HCEC 1CT (cell line): ENCODE results near the gene IQCH.
A peak's percentile ranks its signal among the peaks of the same experiment; 100 is the strongest.
"Not testable (repeated sequence)": the region's sequence is repeated elsewhere in the genome, so short reads cannot be mapped to it uniquely, and the experiment has no call there.

ENCODE experiments used
- DNase-seq: peaks from one replicate; pipeline ENCODE4 v3.0.0-alpha.2; 2017

IQCH gene

DNA sequence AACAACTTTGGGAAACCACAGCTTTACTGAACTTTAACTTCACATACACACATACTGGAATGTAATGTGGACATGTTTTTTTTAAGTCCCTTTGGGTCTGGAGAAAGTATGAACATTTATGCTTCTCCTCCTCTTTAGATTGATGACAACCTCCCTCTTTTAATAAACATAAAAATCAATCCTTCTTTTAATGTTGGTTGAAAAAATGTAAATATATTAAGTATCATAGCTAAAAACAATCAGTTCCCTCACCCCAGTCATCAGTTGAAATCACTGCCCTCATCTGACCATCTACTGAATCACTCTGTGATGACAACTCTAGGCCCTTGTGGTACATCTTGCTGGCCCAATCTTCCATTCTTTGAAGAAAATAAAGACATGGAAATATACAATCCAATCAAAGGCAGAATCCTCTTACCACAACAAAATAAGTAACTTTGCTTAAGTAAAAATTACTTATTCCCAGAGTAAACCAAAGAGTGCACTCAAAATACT, 6.5 kb upstream of the IQCH start:
- peak; percentile 41 for DNase-seq

DNA sequence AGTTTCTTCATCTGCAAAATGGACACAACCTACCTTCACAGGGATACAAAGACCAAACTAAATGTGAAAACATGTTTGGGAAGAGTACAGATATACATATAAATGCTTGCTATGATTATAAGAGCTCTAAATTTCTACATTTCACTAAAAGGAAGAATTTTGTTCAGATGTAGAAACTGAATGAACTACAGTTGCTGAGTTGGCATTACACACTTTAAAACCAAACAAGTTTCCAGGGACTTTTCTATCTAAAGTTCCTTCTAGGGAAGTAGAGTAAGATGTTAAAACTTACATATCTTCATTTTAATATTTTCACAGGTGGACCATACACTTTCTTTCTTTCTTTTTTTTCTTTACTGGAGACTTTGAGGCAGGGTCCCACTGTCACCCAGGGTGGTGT, 4.8 kb upstream of the IQCH start:
- no peak for DNase-seq

DNA sequence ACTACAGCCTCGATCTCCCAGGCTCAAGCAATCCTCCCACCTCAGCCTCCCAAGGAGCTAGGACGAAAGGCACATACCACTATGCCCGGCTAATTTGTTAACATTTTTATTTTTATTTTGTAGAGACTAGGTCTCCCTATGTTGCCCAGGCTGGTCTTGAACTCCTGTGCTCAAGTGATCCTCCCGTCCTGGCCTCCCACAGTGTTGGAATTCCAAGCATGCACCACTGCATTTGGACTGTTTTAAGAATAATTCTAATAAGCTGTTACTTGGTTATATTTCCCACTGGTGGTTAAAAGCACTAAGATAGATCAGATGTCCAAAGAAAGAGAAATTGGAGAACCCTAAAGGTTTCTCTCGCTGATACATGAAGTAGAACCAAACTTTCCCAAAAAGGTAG, 3.3 kb upstream of the IQCH start:
- DNase-seq, result no peak

DNA sequence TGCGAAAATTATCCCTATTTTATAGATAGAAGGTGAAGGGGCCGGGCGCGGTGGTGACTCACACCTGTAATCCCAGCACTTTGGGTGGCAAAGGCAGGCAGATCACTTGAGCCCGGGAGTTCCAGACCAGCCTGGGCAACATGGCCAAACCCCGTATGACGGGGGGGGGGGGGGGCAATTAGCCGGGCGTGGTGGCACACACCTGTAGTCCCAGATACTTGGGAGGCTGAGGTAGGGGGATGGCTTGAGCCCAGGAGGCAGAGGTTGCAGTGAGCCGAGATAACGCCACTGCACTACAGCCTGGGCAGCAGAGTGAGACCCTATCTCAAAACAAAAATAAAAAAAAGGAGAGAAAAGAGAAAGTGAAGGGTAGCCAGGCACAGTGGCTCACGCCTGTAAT, 1.5 kb upstream of the IQCH start:
- no peak for DNase-seq

DNA sequence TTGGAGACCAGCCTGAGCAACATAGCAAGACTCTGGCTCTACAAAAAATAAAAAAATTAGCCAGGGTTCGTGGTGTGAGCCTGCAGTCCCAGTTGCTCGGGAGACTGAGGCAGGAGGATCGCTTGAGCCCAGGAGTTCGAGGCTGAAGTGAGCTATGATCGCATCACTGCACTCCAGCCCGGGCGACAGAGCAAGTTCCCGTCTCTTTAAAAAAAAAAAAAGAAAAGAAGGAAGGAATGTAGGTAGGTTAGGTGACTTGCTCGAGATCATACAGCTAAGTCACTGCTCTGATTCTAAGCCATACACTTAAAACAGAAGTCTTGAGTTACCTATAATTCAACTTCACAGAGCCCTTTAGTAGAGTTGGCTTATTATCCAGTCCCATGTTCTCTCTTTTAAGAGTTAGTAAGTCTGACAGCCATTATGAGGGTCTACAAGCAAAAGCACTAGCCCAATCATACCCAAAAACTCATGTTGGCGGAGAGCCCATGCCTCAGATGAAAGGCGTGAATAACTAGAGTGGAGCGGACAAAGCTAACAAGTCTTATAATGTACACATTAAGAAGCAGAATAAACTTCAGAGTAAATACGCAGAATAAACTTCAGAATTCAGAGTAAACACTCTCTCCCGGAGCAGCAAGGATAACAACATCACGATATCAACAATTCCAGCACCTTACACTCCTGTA, 893 bp upstream of the IQCH start:
- peak; percentile 8 for DNase-seq

DNA sequence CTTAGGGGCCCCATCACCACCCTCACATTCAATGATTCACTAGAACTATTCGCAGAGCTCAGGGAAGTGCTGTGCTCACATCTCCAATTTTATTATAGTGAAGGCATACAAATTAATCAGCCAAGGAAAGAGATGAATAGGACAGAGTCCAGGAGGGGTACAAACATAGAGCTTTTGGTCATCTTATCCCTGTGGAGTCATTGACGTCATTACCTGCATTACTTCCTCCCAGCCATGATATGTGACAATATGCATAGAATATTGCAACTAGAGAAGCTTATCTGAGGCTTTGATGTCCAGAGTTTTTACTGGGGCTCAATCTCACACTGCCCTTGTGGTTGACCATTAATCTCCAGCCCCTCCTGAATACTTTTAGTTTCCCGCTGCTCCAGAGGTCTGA, 1.5 kb downstream of the IQCH start:
- DNase-seq, result no peak

DNA sequence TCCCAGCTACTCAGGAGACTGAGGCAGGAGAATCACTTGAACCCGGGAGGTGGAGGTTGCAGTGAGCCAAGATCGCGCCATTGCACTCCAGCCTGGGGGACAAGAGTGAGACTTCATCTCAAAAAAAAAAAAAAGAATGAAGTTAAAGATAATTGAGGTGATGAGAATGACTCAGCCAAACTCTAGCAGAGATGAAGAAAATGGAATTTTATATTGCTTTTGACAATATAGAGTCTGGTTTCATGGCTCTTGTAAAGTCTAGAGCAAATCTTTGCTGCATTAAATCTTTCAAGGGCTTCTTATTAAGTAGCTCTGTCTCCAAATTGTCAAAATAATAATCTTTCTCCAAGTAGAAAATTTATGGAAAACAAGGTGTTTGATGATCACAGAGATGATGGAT, 3.8 kb downstream of the IQCH start:
- not testable (repeated sequence) for DNase-seq

DNA sequence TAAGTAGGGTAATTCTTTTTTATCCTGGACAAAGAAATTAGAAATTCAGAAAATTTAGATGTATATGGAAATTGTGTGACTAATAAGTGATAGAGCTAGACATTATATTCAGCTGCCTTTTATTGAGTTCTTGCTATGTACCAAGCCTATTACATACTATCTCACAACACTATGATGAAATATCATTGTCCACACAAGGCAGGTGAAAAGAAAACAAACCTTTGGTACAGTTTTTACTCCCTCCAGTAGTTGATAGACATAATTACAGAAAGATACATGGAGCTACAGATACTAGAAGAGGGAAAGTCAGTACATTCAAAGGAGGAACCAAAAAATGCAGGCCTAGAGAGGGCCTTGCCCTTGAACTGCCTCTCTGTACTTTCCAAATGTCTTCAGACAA, 4.8 kb downstream of the IQCH start:
- DNase-seq, result no peak

DNA sequence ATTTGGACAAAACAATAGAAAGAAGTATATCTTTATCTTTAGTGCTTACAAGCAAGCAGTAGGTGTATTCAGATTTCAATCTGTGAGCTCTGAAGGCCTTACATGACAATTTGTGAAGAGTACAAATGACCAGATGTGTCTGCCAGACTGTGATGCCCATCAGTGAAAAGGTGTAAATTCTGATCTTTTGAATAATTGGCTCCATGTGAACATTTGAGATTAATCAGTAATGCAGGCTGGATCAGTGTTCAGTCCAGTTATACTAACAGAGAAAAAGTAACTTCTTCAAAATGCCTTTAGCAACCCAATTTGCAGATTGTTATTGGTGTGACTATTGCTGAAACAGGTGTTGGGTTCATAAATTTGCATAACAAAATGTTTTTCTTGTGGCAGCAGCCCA, 5.2 kb downstream of the IQCH start:
- no peak for DNase-seq

DNA sequence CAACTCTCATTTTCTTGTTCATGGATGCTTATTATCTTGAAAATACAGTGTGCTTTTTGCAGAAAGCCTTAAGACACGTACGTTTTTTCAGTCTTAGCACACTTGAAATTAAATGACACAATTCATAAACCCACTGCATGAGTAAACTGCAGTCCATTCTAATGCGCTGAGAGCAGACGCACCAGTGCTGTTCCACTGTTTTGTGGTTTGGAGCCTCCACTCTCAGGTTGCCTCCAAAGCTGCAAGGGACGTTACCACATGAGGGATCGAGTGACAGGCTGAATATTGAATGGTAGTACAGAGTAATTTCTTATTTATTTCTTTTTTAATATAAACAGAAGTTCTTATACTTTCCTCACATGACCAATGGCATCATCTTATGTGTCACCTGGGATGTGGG, 12.3 kb downstream of the IQCH start:
- no peak for DNase-seq

DNA sequence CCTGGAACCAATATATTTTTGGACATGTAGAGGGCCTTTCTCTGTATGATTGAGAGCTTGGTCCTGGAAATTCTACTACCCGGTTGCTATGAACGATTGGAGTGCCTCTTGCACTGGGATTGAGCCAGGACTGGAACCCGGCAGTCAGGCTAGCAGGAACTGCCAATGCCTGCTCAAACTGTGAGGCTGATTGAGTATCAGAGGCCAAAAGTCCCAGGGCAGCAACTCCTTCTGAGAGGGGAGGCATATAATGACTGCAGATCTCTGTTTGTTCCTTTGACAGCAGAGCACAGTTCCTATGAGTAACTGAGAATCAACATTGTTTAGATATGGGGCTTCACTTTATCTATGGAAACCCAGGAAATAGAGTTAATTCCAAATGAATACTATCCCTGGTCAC, 12.9 kb downstream of the IQCH start:
- no peak for DNase-seq

DNA sequence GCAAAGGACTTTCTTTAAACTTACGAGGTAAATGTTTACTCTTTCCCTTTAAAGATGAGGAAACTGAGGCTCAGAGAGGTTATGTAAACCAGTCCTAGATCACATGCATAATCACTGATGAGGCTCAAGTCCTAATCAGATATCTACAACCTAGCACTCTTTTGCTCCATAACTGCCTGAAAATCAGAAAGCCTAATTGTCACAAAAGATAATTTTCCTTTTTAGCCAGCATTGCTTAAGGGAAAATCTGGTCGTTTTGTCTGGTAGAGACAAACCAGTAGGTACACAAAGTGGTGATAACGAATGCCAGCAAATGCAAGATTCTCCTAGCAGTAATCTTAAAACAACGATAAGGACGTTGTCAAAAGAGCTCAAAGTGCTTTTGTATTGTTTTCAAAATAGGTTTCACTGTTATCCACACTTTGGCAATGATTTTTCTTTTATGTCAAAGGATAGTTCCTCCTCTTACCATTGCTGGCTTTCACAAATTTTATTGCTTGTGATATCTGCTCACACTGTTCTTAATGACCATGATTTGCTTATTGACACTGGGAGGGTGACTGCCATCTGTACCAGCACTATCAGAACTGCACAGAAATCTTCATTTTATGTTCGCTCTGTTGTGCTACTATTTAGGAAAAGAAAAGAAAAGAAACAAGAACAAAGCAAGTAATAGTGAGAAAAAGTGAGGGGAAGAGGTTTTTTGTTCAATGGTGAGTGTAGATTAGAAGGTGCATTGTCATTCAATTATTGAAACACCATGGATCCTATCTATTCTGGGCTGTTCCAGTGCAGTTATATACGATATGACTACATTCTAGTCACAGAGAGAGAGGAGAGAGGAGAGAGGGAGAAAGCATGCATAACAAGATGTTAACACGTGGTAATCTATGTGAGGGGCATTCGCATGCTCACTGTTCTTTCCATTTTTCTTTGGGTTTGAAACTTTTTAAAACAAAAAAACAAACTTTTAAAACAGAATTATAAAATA, 13.7 kb downstream of the IQCH start:
- DNase-seq, result no peak

DNA sequence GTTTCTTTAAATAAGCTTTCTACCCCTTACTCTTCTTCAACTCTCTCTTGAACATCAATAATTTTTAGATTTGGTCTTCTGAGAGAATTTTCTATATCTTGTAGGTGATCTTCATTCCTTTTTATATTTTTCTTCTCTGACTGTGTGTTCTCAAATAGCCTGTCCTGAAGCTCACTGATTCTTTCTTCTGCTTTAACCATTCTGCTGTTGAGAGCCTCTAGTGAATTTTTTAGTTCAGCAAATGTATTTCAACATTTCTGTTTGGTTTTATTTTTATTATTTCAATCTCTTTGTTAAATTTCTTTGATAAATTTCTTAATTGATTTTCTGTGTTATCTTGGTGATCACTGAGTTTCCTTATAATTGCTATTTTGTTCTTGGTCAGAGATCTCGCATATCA, 19.6 kb downstream of the IQCH start:
- DNase-seq, result no peak

DNA sequence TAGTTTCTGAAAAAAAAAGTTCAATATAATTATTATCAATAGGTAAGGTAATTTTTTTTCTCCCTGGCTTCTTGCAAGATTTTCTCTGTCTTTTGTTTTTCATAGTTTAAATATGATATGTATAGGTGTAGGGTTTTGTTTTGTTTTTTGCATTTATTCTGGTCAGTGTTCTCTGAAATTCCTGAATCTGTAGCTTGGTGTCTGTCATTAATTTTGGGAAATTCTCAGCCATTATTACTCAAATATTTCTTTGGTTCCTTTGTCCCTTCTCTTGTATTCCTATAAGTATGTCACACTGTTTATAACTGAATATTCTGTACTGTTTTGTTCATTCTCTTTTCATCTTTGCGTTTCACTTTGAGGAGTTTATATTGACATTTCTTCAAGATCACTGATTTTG, 22.1 kb downstream of the IQCH start:
- DNase-seq, result no peak

DNA sequence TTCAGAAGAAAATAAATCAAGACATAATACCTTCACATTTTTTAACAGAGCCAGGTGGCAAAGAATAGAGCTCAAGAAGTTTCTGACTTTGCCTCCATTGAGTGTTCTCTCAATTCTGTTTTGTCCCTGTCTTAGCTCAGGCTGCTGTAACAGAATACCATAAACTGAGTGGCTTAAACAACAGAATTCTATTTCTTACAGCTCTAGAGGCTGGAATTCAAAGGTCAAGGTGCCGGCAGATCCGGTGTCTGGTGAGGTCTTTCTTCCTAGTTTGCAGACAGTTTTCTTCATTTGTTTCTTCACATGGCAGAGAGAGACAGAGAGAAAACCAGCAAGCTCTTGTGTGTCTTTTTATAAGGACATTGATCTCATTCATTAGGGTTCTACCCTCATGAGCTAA, 25.6 kb downstream of the IQCH start:
- DNase-seq, result no peak

DNA sequence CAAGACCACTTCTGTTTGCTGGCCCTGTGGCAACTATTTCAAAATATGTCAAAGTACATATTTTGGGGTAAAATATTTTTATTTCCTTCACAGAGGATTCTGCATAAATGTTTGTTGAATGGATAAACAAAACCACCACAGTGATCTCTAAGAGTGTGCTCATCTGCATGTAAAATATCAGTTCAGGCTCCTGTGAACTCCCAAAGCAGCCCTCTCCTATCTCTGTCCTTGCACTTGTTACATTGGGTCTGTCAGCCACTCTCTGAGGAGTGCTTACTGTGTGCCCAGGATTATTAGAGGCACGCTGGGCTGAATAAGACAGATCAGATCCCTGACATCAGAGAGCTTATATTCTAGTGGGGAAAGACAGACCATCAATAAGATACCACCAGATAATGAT, 27.1 kb downstream of the IQCH start:
- no peak for DNase-seq

DNA sequence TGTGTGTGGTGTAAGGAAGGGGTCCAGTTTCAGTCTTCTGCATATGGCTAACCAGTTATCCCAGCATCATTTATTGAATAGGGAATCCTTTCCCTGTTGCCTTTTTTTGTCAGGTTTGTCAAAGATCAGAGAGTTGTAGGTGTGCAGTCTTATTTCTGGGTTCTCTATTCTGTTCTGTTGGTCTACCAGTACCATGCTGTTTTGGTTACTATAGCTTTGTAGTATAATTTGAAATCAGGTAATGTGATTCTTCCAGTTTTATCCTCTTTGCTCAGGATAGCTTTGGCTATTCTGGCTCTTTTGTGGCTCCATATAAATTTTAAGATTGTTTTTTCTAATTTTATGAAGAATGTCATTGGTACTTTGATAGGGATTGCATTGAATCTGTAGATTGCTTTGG, 31.0 kb downstream of the IQCH start:
- DNase-seq, result not testable (repeated sequence)

DNA sequence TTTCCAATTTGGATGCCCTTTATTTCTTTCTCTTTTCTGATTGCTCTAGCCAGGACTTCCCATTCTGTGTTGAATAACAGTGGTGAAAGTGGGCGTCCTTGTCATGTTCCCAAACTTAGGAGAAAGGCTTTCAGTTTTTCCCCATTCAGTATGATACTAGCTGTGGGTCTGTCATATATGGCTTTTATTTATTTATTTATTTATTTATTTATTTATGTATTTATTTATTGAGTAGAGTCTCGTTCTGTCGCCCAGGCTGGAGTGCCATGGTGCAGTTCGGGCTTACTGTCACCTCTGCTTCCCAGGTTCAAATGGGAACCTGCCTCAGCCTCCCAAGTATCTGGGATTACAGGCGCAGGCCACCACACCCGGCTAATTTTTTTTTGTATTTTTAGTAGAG, 31.8 kb downstream of the IQCH start:
- DNase-seq, result not testable (repeated sequence)

DNA sequence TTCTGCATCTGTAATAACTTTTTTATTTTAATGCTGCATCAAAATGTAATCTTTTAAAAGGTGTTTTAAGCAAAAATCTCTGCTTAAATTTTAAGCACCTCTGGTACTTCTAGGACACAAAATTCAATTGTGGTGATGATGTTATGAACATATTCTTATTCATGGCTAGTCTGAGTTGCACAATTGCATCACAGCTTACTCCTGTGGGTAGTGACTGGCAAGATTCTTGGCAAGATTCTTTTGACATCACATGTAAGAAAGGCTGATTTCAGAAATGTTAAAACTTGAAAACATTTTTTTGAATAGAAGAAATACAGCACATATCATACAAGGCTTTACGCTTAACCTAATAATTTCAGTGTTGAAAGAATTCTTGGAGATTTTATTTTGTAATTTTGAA, 35.7 kb downstream of the IQCH start:
- peak; percentile 35 for DNase-seq

DNA sequence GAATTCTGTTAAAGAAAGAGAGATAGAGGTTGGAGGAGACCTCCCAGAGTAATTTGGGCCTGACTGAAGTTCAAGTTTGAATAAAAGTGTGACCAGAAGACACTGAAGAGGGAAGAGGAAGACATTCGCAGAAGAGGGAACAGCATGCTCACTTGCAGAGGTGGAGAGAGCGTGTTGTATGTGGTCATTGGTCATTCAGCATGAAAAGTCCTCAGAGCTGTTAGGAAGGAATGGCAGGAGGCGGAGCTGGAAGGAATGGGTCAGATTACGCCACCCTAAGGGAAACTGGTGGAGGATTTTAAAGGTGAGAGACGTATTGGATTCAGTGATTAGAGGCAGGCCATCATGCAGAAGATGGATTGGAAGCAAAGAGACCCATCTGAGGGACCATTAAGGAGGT, 41.6 kb downstream of the IQCH start:
- DNase-seq, result no peak

DNA sequence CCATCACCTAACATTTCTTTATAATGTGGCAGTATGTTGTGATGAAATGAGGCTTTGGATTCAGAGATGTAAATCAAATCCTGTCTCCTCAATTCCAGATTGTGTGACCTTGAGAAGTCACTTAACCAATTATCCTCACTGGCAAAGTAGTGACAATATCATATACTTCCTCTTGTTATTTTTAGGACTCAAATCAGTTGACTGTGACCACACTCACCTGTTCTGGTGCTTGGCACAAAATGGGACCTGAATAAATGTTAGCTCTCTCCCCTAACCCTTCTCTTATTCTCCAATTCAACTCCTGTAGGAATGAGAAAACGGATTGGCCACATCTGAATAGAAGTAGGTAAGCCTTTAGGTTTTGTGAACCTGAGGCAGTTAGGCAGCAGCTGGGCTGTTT, 42.1 kb downstream of the IQCH start:
- no peak for DNase-seq

DNA sequence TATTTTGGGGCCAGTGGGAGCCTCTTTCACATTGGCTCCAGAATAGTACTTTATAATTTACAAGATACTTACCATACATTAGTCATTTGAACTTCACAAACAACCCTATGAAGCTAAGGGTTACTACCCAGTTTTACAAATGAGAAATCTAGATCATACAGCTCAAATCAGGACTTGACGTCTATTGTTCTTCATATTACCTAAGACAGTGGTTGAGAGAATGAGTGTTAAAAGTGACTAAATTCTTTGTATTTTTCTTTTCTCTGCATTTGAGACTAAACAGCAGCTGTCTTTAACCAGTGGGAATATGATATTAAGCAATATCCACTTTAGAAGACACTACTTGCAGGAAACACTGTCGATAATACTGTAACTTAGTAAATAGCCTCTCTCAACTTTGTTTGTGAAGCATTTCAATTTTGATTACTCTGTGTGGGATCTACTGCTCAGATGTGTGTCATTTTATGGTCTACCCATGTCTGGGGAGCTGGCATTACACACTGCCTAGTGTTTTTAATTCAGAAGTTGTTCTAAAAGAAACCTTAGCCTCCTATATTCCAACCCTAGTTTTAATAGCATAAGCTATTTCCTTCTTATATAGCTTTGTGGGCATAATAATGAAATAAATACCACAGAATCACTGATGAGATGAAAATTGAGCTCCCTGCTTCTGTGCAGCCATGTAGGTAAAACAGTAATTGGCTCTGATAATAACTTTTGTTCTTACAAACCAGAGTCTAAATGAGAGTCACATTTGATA, 45.9 kb downstream of the IQCH start:
- DNase-seq, result no peak
